Activated naive CD4-positive, alpha-beta T cell treated with anti-CD3 and anti-CD28 coated beads, Interleukin-2, amount 10 ng/mL, durations not matched to agents 7 days and 5 days (primary cell): ENCODE results near the gene FRS3.
A peak's percentile ranks its signal among the peaks of the same experiment; 100 is the strongest.
"Not testable (repeated sequence)": the region's sequence is repeated elsewhere in the genome, so short reads cannot be mapped to it uniquely, and the experiment has no call there.

ENCODE experiments used
- CTCF ChIA-PET: fragments of 350-600 bp; sonication (Branson Sonifier 250); formaldehyde crosslinking; loops from one replicate; lab custom pipeline; 2021; ENCODE audit warnings: antibody characterized with exemption; lab: Charles Lee
- DNase-seq: peaks from one replicate; pipeline ENCODE4 v3.0.0-alpha.2; 2020
- H3K27ac Mint-ChIP-seq: one replicate; pipeline ENCODE4 v1.8.0; 2021; ENCODE audit warnings: mild to moderate bottlenecking, moderate library complexity, mixed read lengths
- H3K27me3 Mint-ChIP-seq: one replicate; pipeline ENCODE4 v1.8.0; 2021; ENCODE audit warnings: mild to moderate bottlenecking, mixed read lengths
- H3K36me3 Mint-ChIP-seq: one replicate; pipeline ENCODE4 v1.8.0; 2021; ENCODE audit warnings: mixed read lengths
- H3K4me1 Mint-ChIP-seq: one replicate; pipeline ENCODE4 v1.8.0; 2021; ENCODE audit warnings: mixed read lengths
- H3K4me3 Mint-ChIP-seq: one replicate; pipeline ENCODE4 v1.8.0; 2021; ENCODE audit warnings: mild to moderate bottlenecking, moderate library complexity, mixed read lengths
- H3K9me3 Mint-ChIP-seq: one replicate; pipeline ENCODE4 v1.8.0; 2021; ENCODE audit warnings: mixed read lengths

FRS3 gene

DNA sequence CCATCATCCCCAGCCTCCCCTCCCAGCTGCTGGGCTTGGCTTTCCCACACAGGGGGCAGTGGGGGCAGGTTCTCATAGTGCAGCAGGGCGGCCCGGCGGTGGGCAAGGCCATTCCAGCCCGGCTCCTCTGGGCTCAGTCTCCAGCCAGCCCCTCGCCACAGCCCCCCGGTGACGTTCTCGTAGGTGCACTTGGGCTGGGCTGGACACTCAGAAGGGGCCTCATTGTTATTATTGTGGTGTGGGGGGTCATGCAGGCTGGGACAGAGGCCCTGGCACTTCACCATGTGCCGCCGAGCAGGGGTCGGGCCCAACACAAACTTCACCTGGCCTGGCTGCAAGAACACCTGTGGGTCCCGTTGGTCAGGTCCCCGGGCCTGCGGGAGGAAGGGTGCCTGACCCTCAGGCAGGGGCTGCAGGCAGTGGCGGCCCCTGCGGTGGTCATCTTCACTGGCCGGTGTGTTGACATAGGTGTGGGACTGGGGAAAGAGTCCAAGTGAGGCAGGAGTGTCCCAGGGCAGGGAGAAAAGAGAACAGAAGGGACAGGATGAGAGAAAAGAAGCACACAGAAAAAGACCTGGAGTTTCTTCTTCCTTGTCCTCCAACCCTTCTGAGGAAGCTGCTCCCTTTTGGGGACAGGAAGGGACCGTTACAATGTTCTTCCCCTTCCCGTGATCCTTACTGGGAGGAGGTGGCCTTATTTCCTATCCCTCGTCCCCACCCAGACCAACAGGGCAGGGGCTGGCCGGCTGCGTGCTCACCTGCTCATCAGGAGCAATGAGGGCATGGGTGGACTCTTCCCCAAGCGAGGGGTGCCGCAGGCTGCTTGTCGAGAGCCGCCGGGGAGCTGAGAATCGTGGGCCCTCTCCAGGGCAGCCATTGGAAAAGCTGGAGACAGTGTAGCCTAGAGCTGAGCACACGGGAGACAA lies 8.4 kb downstream of the FRS3 start:
- Mint-ChIP-seq H3K4me1 (peaks cover 13% of the 10 kb centered on the region), H3K36me3 (peaks cover 8% of the 10 kb centered on the region), H3K27me3 (peaks cover 3% of the 10 kb centered on the region), H3K9me3 (no peaks in the 10 kb centered on the region), H3K27ac (no peak overlapping the region), H3K4me3 (no peak overlapping the region)
- CTCF ChIA-PET: no interaction called here
- no peak for DNase-seq

DNA sequence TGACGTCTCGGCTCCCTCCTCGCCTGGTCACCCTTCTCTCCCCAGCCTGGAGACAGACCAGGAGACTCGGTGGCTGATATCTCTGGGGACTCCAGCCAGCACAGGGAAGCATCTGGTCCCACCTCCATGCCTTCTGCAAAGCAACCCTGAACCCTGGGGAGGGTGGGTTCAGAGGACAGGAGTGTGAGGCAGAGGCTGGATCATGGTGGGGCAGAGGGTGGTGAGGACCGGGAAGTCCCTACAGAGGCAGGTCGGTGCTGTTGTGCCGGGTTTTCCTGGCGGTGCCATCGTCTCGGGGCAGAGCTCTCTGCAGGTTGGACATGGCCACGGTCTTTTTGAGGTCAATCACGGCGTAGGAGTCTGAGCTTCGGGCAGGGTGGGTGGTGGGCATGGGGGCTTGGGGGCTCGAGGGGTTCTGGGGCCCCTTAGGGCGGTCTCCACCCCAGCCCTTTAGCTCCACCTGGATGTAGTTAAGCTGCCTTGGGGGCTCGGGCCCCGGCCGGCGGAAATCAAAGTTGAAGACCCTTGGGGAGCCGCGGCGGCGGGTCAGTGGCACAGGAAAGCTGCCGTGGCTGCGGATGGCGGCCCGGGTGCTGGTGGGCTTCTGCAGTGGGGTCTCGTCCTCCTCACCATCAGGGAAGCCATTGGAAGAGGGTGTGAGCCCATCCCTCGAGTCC lies 9.2 kb downstream of the FRS3 start:
- Mint-ChIP-seq H3K36me3 (peaks cover 8% of the 10 kb centered on the region), H3K4me1 (peaks cover 13% of the 10 kb centered on the region), H3K9me3 (no peaks in the 10 kb centered on the region), H3K4me3 (no peak overlapping the region), H3K27ac (no peak overlapping the region), H3K27me3 (peaks cover 7% of the 10 kb centered on the region)
- no peak for DNase-seq
- CTCF ChIA-PET: no interaction called here

DNA sequence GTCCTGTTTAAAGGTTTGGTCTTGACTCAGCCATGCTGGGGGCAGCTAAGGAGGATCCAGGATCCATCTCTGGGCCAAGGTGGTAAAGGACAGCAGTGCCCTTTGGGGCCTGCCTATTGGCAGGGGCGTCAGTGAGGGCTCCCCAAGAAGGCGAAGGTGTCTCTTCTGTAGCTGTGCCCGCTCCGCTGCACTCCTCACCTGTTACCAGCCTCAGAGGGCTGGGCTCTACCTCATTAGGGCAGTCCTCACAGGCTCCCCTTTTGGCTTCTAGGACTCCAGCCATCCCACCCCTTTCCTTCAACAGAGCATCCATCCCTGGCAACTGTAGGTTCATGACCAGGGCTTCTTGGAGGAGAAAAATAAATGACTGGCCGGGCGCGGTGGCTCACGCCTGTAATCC lies 10.3 kb downstream of the FRS3 start:
- Mint-ChIP-seq H3K4me1 (peaks cover 13% of the 10 kb centered on the region), H3K36me3 (peaks cover 8% of the 10 kb centered on the region), H3K27me3 (peaks cover 7% of the 10 kb centered on the region), H3K4me3 (no peak overlapping the region), H3K9me3 (no peaks in the 10 kb centered on the region), H3K27ac (no peak overlapping the region)
- CTCF ChIA-PET: interaction anchor here (1.8 kb wide), 1 partner anchor 8 kb away, joined by 9 read pairs; no protein-coding TSS in a partner anchor
- DNase-seq: no peak

DNA sequence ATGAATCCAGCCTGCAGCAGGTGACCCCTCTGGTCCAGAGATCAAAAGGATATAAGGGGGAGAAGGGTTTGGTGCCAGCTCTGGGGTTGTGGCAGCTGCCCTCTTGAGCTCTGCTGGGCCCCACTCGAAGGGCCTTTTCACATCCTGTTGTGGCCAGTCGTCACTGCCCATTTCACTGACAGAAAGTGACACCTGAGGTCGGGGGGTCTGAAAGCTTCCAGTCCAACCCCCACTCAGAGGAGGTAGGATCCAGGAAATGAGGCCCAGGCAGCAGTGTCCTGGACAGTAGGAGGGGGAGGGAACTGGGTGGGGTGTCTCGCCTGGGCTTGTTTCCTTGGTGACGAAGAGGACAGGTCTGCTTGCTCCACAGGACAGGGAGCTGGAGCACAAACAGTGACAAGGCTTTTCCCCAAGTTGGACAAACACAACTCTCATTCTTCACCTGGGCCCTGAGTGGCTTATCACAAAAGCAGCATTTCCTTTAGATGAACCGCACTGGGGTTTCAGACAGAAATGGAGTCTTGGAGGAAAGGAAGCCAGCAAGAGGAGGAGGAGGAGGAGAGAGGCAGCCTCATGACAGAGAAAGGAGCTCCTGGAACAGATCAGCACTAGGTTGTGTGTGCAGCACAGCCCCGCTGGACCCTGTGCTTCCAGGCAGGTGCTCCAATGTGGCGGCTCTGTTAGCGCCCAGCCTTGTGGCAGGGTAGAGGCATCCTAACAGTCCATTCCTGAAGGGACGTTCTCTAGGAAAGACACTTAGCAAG lies 11.0 kb downstream of the FRS3 start:
- peaks cover 8% of the 10 kb centered on the region for H3K36me3 Mint-ChIP-seq
- peaks cover 7% of the 10 kb centered on the region for H3K27me3 Mint-ChIP-seq
- H3K27ac Mint-ChIP-seq: peak overlapping the region; percentile 42
- H3K4me1 Mint-ChIP-seq: peaks cover 13% of the 10 kb centered on the region
- H3K4me3 Mint-ChIP-seq: no peak overlapping the region
- H3K9me3 Mint-ChIP-seq: no peaks in the 10 kb centered on the region
- peak; percentile 25 for DNase-seq
- CTCF ChIA-PET: interaction anchor here (1.8 kb wide), 1 partner anchor 9 kb away, joined by 9 read pairs; no protein-coding TSS in a partner anchor

DNA sequence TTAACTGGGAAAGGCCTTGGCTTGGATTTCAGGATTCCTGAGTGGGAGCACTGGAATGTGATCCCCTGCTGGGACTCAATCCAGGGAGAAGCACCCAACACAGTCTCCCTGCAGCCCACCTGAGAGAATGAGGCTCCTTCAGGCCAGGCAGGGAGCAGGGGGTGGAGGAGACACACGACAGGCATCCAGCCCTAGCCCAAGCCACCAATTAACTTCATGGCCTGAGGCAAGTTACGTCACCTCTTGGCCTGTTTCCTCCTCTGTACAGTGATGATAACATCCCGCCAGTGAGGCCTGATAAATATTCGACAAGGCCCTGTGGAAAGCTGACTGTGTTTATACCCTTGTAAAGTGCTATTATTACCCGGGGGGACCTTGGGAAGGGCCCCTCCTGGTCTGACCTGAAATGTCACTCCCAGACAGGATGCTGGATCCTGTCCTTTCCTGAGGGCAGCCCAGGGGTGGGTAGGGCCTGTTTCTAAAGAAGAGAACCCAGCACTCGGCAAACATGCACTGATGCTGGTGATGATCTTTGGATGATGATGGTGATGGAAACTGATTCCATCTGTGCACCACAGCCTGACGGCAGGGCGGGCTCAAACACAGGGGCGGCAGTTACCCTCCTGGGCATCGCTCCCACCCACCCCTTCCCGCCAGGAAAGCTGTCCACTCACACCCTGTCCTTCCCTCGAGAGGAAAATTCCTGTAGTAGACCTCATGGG lies 12.4 kb downstream of the FRS3 start:
- H3K27ac Mint-ChIP-seq: no peak overlapping the region
- no peak overlapping the region for H3K4me3 Mint-ChIP-seq
- CTCF ChIA-PET: interaction anchor here (1.3 to 1.8 kb wide), 2 partner anchors 10 to 19 kb away, joined by 4 to 9 read pairs; no protein-coding TSS in a partner anchor
- peaks cover 7% of the 10 kb centered on the region for H3K27me3 Mint-ChIP-seq
- H3K9me3 Mint-ChIP-seq: no peaks in the 10 kb centered on the region
- DNase-seq: no peak
- peaks cover 13% of the 10 kb centered on the region for H3K4me1 Mint-ChIP-seq
- H3K36me3 Mint-ChIP-seq: peaks cover 5% of the 10 kb centered on the region

DNA sequence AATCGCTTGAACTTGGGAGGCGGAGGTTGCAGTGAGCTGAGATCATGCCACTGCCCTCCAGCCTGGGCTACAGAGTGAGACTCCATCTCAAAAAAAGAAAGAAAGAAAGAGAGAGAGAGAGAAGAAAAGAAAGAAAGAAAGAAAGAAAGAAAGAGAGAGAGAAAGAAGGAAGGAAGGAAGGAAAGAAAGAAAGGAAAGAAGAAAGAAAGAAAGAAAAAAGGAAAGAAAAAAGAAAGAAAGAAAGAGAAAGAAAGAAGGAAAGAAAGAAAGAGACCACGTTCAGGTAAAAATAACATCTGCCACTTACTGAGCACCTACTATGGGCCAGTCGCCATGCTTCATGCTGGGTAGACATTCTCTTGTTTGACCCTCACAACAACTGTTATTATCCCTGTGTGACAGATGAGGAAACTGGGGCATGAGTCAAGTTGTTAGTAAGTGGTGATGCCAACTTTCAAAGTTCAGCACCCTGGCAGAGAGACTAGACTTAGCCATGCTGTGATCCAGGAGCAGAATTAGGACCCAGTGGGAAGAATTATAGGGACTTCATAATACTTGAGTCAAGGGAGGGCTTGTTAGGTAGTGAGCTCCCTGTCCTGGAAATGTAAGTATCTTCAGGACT lies 13.5 kb downstream of the FRS3 start:
- CTCF ChIA-PET: not testable (repeated sequence)

DNA sequence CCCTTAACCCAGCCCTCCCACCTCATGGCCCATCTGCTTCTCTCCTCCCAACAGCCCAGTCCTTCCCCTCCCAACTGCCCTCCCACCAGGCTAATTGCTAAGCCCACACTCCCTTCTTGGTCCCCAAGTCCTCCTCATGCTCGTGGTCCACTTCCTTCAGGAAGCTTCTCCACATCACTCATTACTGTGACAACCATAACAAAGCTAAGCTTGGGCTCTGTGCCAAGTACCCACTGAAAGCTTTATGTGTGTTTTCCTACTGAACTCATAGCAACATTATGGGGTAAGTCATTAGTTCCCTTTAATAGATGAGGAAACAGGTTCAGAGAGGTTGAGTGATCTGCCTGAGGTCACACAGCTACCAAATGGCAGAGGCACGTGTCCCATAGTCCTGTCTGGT lies 16.2 kb downstream of the FRS3 start:
- no peaks in the 10 kb centered on the region for H3K36me3 Mint-ChIP-seq
- peaks cover 13% of the 10 kb centered on the region for H3K27me3 Mint-ChIP-seq
- peaks cover 4% of the 10 kb centered on the region for H3K4me1 Mint-ChIP-seq
- no peak overlapping the region for H3K4me3 Mint-ChIP-seq
- CTCF ChIA-PET: interaction anchor here (0.9 kb wide), 1 partner anchor 13 kb away, joined by 6 read pairs; no protein-coding TSS in a partner anchor
- no peak overlapping the region for H3K27ac Mint-ChIP-seq
- H3K9me3 Mint-ChIP-seq: no peaks in the 10 kb centered on the region
- DNase-seq: no peak

More for the DNA sequence above, 13.5 kb downstream of the FRS3 start:
- not testable (repeated sequence) for DNase-seq, H3K27me3 Mint-ChIP-seq, H3K4me3 Mint-ChIP-seq, H3K9me3 Mint-ChIP-seq, H3K27ac Mint-ChIP-seq, H3K36me3 Mint-ChIP-seq
- peaks cover 13% of the 10 kb centered on the region for H3K4me1 Mint-ChIP-seq

DNA sequence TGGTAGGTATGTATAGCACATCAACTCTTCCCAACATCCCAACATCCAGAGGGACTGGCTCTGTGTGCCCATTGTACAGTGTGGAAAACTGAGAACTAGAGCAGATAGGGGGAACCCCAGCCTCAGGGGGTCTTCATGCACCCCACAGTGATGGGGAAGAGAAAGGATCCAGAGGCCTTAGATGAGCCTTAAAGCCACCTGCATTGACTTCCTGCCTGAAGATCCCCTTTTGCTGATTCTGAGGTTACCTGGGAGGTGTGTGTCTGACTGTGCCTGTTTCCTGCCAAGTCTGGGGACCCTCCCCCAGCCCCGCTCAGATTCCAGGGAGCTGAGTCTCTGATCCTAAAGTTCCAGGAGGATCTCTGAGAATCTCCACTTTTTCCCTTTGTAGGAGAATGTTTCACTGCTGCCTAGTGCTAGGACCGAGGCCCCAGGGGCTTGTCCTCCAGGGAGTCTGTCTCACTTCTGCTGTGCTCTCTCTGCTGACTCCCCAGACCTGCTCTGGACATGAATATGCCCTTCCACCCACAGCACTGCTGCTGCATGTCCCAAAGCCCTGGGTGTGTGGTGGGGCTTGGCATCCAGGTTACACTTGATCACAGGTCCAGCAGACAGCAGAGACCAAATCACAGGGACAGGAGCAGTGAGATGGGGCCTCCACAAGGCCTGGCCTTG lies 19.7 kb downstream of the FRS3 start:
- Mint-ChIP-seq H3K27ac (no peak overlapping the region), H3K36me3 (no peaks in the 10 kb centered on the region), H3K27me3 (peaks cover 17% of the 10 kb centered on the region), H3K9me3 (no peaks in the 10 kb centered on the region), H3K4me3 (no peak overlapping the region), H3K4me1 (no peaks in the 10 kb centered on the region)
- no peak for DNase-seq
- CTCF ChIA-PET: no interaction called here

DNA sequence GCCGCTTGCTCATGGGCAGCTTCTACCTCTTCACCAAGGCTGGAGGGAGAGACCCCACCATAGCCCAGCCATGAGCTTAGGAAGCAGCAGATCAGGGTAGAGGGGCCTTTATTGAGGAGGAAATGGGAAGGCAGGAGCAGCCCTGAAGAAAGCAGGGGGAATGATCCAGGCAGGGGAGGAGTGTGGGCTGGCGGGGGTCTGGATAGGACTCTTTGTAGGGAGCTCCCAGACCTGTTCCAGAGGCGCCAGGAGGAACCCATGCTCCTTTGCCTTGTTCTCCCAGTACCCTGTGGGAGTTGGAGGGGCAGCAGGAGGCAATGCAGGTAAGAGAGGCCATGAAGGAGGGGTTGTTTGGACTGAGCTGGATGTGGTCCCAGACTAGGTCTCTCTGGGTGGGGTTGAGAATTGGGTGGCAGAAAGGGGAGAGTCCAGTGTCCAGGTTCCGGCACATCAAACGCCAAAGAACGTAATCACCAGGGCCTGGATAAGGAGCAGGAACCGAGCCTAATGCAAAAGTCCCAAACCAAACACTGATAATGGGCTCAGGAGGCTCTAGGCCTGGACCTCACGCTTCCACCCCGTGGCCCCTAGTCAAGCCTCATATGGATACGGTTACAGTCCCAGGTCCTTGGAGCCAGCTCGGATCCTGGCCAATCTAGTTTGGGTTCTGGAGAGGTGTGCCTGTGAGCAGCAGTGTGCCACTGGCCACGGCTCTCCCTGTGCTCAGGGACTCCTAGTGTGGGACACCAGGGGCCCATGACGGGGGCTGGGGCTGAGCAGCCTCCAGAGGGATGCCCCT lies 20.4 kb downstream of the FRS3 start:
- H3K4me1 Mint-ChIP-seq: no peaks in the 10 kb centered on the region
- CTCF ChIA-PET: no interaction called here
- H3K9me3 Mint-ChIP-seq: no peaks in the 10 kb centered on the region
- no peak overlapping the region for H3K4me3 Mint-ChIP-seq
- H3K27ac Mint-ChIP-seq: no peak overlapping the region
- H3K36me3 Mint-ChIP-seq: no peaks in the 10 kb centered on the region
- H3K27me3 Mint-ChIP-seq: peaks cover 17% of the 10 kb centered on the region
- no peak for DNase-seq

DNA sequence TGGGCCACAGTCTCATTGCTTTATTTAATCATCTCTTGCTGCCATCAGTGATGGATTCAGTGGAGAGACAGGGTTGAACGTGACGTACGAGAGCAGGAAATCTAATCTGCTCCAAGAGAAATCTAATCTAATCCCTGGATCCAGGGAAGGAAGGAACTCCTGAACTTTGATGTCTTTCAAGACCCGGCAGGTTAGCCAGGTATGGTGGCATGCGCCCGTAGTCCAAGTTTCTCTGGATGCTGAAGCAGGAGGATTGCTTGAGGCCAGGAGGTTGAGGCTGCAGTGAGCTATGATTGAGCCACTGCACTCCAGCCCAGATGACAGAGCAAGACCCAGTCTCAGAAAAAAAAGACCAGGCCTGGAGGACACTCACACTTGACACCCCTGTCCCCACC lies 21.1 kb downstream of the FRS3 start:
- H3K27ac Mint-ChIP-seq: no peak overlapping the region
- no peaks in the 10 kb centered on the region for H3K9me3 Mint-ChIP-seq
- no peak for DNase-seq
- peaks cover 22% of the 10 kb centered on the region for H3K27me3 Mint-ChIP-seq
- H3K4me3 Mint-ChIP-seq: no peak overlapping the region
- no peaks in the 10 kb centered on the region for H3K36me3 Mint-ChIP-seq
- no peaks in the 10 kb centered on the region for H3K4me1 Mint-ChIP-seq
- CTCF ChIA-PET: no interaction called here

DNA sequence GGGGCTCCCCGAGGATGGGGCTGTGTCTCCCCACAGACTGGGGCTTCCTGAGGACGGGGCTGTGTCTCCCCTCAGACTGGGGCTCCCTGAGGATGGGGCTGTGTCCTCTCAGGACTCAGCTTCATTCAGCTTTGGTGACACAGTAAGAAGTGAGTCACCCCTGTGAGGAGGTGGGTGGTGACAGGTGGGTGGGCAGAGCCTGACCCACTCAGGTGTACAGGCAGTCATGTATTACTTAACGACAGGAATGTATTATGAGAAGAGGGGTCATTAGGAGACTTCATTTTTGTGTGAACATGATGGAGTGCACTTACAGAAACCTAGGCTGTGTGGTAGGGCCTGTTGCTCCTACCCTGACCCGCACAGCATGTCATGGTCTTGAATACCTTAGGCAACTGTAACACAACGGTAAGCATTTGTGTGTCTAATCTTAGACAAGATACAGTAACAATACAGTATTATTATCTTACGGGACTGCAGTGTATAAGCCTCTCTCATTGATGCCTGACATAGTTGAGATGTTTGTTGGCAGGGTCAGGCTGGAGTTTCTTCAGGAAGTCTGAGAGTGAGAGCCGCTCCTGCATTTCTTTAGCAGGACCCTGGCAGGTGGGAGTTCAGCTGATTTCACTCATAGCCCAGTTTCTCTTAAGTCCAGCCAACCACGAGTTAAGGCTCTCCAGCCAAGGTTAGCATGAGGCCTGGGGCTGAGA lies 21.6 kb downstream of the FRS3 start:
- Mint-ChIP-seq H3K4me1 (no peaks in the 10 kb centered on the region), H3K27ac (no peak overlapping the region), H3K4me3 (no peak overlapping the region), H3K27me3 (peaks cover 22% of the 10 kb centered on the region), H3K9me3 (no peaks in the 10 kb centered on the region), H3K36me3 (no peaks in the 10 kb centered on the region)
- no peak for DNase-seq
- CTCF ChIA-PET: no interaction called here

DNA sequence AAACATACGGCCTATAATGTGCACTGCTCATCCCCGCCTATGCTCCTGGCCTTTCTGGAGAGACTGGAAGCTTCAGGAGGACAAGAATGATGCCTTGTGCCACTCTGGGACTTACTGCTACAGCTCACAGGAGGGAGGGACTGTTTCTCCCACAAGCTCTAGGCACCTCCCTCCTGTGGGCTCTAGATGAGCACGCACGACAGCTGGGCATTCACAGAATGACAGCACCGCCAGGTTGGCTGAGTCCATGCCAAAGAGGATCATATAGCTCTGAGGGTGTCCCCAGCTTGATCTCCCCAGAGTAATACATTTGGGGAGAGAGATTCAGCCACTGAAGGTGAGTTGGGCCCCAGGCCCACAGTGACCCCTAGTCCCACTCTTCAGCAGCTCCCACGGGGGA lies 22.4 kb downstream of the FRS3 start:
- DNase-seq: no peak
- H3K4me1 Mint-ChIP-seq: no peaks in the 10 kb centered on the region
- H3K4me3 Mint-ChIP-seq: no peak overlapping the region
- no peaks in the 10 kb centered on the region for H3K9me3 Mint-ChIP-seq
- no peaks in the 10 kb centered on the region for H3K36me3 Mint-ChIP-seq
- peaks cover 22% of the 10 kb centered on the region for H3K27me3 Mint-ChIP-seq
- H3K27ac Mint-ChIP-seq: no peak overlapping the region
- CTCF ChIA-PET: no interaction called here
